Panc1 (cell line): Measurements from ENCODE around the gene GABRD. TPM values are rescaled to one million over a fixed set of nuclear protein-coding genes. Genes with fewer than 3 reads are reported as not detected.

ENCODE experiments used
- ATAC-seq: fragments of 200-7000 bp; cut with Tn5 transposase; 2 replicates; pipeline ENCODE4 v1.9.1; 2020; ENCODE audit warnings: mild to moderate bottlenecking, moderate library complexity
- BruUV-seq: library from RNA; stranded (reverse); fragments of 400-500 nt; replicated peaks from 2 replicates; lab custom pipeline; 2021; lab: Mats Ljungman, UMichigan
- CTCF ChIA-PET: fragments of 300-600 bp; sonication (Branson Sonifier 250); formaldehyde crosslinking; loops from one replicate; lab custom pipeline; 2022; ENCODE audit warnings: antibody characterized with exemption; lab: Charles Lee
- POLR2A ChIA-PET: fragments of 300-600 bp; sonication (Branson Sonifier 250); formaldehyde crosslinking; loops from one replicate; lab custom pipeline; 2022; ENCODE audit warnings: antibody characterized with exemption; lab: Charles Lee
- DNase-seq: peaks from one replicate; pipeline ENCODE4 v3.0.0-alpha.2; 2010; ENCODE audit warnings: low read depth, low spot score
- H3K27ac ChIP-seq: 2 replicates; pipeline ENCODE4 v1.5.1; 2011; ENCODE audit warnings: mild to moderate bottlenecking, low read length, inconsistent platforms
- H3K27me3 ChIP-seq: fragments of 200-500 bp; sonication (Bioruptor generic); 2 replicates; pipeline ENCODE4 v1.6.0; 2014; ENCODE audit warnings: low read length, inconsistent platforms; ENCODE audit not compliant: control insufficient read depth, insufficient read depth
- H3K36me3 ChIP-seq: fragments of 200-500 bp; sonication (Bioruptor generic); 2 replicates; pipeline ENCODE4 v1.5.1; 2014; ENCODE audit warnings: inconsistent platforms, mild to moderate bottlenecking, low read length, moderate library complexity; ENCODE audit not compliant: control insufficient read depth, insufficient read depth
- H3K4me1 ChIP-seq: 2 replicates; pipeline ENCODE4 v1.5.1; 2011; ENCODE audit warnings: inconsistent platforms, mild to moderate bottlenecking, low read length, moderate library complexity; ENCODE audit not compliant: control insufficient read depth, insufficient read depth
- H3K4me3 ChIP-seq, 2 experiments: 2 replicates each; pipeline ENCODE4 v1.5.1; 2011 to 2012; ENCODE audit warnings: low read depth in 2 of 2, low read length in 2 of 2, mild to moderate bottlenecking in 2 of 2, inconsistent platforms in 1 of 2, moderate library complexity in 1 of 2
- H3K9me3 ChIP-seq: fragments of 200-500 bp; sonication (Bioruptor generic); 2 replicates; pipeline ENCODE4 v1.5.1; 2014; ENCODE audit warnings: low read depth, mild to moderate bottlenecking, inconsistent platforms, low read length, moderate library complexity; ENCODE audit not compliant: control insufficient read depth, insufficient read depth
- POLR2AphosphoS5 ChIP-seq: IDR thresholded peaks from 2 replicates; pipeline ENCODE4 v1.6.1; 2012; ENCODE audit warnings: mild to moderate bottlenecking, low read depth, low read length, moderate library complexity
- SIN3A ChIP-seq: IDR thresholded peaks from 2 replicates; pipeline ENCODE4 v1.6.1; 2012; ENCODE audit warnings: low read depth, mild to moderate bottlenecking, low read length, moderate library complexity, borderline replicate concordance; ENCODE audit not compliant: insufficient read depth
- TCF7L2 ChIP-seq: IDR thresholded peaks from 2 replicates; pipeline ENCODE4 v1.6.1; 2011; ENCODE audit warnings: mild to moderate bottlenecking, low read depth, low read length, inconsistent platforms
- in situ Hi-C: cut with HindIII; loops from 2 replicates; pipeline ENCODE4 v1.10.0; 2016; ENCODE audit warnings: low sequenced_read_pairs, low pct_unique_long_range_greater_than_20kb
- intact Hi-C: fragments of 100-400 bp; cut with micrococcal nuclease; formaldehyde crosslinking; loops from one replicate; pipeline ENCODE4 v1.10.0; 2022; ENCODE audit not compliant: unreplicated experiment
- total RNA-seq: library from RNA; stranded (reverse); gene quantifications from one replicate; pipeline ENCODE4 v1.2.1, GENCODE V29; 2021; ENCODE audit not compliant: unreplicated experiment
- TF ChIP-seq, protein P1 (sequence below): fragments of 450-650 bp; IDR thresholded peaks from 2 replicates; pipeline ENCODE4 v1.5.1; 2017; ENCODE audit warnings: mild to moderate bottlenecking
- TF ChIP-seq, protein P2 (sequence below), 2 experiments: IDR thresholded peaks; 2 replicates each; pipeline ENCODE4 v1.6.1; 2011 to 2012; ENCODE audit warnings: low read depth in 2 of 2, control low read depth in 1 of 2, low read length in 1 of 2, mild to moderate bottlenecking in 1 of 2, moderate library complexity in 1 of 2; ENCODE audit not compliant: insufficient read depth in 1 of 2

GABRD gene
- total RNA-seq, 1 experiment from 2014 or later, result 3.0 TPM

DNA sequence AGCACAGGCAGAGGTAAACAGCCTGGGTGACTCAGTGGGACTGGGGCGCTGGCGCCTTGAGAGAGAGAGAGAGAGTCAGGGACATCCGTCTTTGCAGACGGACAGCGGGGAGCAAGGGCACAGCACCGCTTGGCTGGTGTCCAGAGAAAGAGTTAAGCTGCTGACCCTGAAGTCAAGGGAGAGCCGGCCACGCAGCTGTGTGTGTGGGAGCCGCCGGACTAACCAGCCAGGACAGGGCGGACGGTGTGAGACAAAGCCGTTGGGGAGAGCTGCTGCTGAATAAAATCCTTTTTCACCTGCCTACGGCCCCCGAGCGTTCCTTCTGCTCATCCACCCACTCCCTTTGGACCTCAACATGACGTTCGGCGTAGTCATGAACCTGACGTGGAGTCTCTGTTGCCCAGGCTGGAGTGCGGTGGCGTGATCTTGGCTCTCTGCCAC, 30.0 kb upstream of the GABRD start:
- Histone ChIP-seq H3K36me3 (no peaks in the 10 kb centered on the region), H3K4me1 (no peaks in the 10 kb centered on the region; the same call in 1 of the 2 replicates), H3K27me3 (no peaks in the 10 kb centered on the region), H3K9me3 (no peaks in the 10 kb centered on the region), H3K27ac (no peak overlapping the region), H3K4me3 (no peak overlapping the region)
- POLR2A ChIA-PET, result no interaction called here
- ATAC-seq, result no peak
- no TSS peak for BruUV-seq
- DNase-seq, result no peak
- CTCF ChIA-PET, result no interaction called here
- in situ Hi-C loops, result no loop called here
- intact Hi-C loops, result no loop called here
- TF ChIP-seq SIN3A (no peak), TCF7L2 (no peak), POLR2AphosphoS5 (no peak)
- TF ChIP-seq, protein P1, sequence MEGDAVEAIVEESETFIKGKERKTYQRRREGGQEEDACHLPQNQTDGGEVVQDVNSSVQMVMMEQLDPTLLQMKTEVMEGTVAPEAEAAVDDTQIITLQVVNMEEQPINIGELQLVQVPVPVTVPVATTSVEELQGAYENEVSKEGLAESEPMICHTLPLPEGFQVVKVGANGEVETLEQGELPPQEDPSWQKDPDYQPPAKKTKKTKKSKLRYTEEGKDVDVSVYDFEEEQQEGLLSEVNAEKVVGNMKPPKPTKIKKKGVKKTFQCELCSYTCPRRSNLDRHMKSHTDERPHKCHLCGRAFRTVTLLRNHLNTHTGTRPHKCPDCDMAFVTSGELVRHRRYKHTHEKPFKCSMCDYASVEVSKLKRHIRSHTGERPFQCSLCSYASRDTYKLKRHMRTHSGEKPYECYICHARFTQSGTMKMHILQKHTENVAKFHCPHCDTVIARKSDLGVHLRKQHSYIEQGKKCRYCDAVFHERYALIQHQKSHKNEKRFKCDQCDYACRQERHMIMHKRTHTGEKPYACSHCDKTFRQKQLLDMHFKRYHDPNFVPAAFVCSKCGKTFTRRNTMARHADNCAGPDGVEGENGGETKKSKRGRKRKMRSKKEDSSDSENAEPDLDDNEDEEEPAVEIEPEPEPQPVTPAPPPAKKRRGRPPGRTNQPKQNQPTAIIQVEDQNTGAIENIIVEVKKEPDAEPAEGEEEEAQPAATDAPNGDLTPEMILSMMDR, result no peak
- TF ChIP-seq, protein P2, sequence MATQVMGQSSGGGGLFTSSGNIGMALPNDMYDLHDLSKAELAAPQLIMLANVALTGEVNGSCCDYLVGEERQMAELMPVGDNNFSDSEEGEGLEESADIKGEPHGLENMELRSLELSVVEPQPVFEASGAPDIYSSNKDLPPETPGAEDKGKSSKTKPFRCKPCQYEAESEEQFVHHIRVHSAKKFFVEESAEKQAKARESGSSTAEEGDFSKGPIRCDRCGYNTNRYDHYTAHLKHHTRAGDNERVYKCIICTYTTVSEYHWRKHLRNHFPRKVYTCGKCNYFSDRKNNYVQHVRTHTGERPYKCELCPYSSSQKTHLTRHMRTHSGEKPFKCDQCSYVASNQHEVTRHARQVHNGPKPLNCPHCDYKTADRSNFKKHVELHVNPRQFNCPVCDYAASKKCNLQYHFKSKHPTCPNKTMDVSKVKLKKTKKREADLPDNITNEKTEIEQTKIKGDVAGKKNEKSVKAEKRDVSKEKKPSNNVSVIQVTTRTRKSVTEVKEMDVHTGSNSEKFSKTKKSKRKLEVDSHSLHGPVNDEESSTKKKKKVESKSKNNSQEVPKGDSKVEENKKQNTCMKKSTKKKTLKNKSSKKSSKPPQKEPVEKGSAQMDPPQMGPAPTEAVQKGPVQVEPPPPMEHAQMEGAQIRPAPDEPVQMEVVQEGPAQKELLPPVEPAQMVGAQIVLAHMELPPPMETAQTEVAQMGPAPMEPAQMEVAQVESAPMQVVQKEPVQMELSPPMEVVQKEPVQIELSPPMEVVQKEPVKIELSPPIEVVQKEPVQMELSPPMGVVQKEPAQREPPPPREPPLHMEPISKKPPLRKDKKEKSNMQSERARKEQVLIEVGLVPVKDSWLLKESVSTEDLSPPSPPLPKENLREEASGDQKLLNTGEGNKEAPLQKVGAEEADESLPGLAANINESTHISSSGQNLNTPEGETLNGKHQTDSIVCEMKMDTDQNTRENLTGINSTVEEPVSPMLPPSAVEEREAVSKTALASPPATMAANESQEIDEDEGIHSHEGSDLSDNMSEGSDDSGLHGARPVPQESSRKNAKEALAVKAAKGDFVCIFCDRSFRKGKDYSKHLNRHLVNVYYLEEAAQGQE (IDR thresholded peaks at IDR 0.05; ENCODE audit: insufficient read depth in 1 of 2, low read depth in 2 of 2, low read length in 1 of 2), result no peak

GRCh38 chr1:1989789-1990188, 29.4 kb upstream of the GABRD start:
- in situ Hi-C loops (loop anchor here (10.0 kb wide), 2 partner anchors 55 to 165 kb away; no protein-coding TSS in a partner anchor), intact Hi-C loops (no loop called here)
- no peaks in the 10 kb centered on the region for H3K36me3 ChIP-seq
- no TSS peak for BruUV-seq
- H3K9me3 ChIP-seq, result no peaks in the 10 kb centered on the region
- ATAC-seq (no peak), DNase-seq (no peak)
- CTCF ChIA-PET, result no interaction called here
- no peak overlapping the region for H3K27ac ChIP-seq
- H3K4me3 ChIP-seq, result no peak overlapping the region
- POLR2A ChIA-PET, result no interaction called here
- H3K27me3 ChIP-seq, result no peaks in the 10 kb centered on the region
- H3K4me1 ChIP-seq, result no peaks in the 10 kb centered on the region; the same call in 1 of the 2 replicates
- no peak for TF ChIP-seq TCF7L2
- TF ChIP-seq, protein P2 (IDR thresholded peaks at IDR 0.05; ENCODE audit: insufficient read depth in 1 of 2, low read depth in 2 of 2, low read length in 1 of 2), result no peak
- no peak for TF ChIP-seq SIN3A
- TF ChIP-seq, protein P1, result no peak
- TF ChIP-seq POLR2AphosphoS5, result no peak
